Activated CD4-positive, alpha-beta T cell treated with anti-CD3 and anti-CD28 coated beads, Interleukin-2, amount 50 U/mL, for 48 hours (primary cell): ENCODE data around the gene CSGALNACT2.
"Not testable (repeated sequence)": the region's sequence is repeated elsewhere in the genome, so short reads cannot be mapped to it uniquely, and the experiment has no call there.

ENCODE experiments used
- DNase-seq, 2 experiments: peaks; one replicate each; pipeline ENCODE4 v3.0.0-alpha.2; 2020

The CSGALNACT2 gene

DNA sequence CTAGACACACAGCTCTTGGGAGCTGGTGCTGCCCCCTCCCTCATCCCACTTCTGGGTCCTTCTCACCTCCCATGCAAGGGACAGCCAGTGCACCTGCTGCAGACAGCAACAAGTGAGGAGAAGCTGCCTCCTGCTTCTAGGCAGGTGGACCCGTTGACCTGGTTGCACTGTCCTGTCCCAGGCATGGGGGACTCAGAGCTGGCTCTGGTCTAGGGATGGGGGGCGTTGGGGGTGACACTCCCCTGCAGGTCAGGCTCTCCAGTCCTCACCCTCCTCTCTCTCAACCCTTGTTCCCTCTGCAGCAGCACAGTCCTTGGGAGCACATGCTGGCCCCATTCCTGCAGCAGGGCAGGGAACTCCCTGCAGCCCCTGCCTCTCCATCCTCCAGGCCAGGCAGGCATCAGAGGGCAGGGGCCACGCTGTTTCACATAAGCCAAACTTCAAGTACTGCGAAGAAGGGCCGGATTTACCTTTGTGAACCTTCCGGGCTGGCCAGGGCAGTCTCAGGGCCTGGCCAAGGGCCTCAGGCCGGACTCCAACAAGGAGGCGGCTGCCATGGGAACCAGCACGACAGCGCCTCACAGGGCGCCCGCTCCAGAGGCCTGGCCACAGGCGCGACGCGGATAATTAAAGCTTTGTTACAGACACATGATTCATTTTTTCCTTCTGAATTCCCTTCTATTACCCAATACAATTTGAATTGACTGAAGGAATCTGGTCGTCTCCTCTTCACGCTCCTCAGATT is 80.1 kb downstream of the CSGALNACT2 start:
- DNase-seq: no peak

- DNase-seq: no peak
These were observed 80.9 kb downstream of the CSGALNACT2 start for GRCh38 chr10:43218951-43219837.

DNA sequence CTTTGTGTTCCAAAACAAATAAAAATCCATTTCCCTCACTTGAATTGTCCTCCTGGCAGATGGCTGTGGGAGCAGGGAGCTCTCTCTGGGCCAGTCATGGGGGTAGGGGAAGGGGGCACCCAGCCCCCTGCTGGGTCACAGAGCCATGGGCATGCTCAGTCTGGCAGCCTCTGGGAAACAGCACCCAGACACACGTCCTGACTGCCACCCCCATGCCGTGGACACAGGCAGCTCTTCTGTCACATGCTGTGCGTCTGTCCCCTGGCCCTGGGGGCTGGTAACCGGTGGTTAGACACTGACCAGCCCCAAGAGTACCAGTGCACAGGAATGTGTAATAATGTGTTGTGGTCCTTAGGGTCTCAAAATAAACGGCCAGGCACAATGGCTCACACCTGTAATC is 81.6 kb downstream of the CSGALNACT2 start:
- DNase-seq: no peak

DNA sequence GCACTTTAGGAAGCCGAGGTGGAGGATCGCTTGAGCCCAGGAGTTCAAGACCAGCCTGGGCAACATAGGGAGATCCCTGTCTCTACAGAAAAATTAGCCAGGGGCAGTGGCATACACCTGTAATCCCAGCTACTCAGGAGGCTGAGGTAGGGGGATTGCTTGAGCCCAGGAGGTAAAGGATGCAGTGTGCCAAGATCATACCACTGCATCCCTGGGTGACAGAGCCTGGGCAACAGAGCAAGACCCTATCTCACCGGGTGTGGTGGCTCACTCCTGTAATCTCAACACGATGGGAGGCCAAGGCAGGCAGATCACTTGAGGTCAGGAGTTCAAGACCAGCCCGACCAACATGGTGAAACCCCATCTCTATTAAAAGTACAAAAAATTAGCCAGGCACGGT is 82.0 kb downstream of the CSGALNACT2 start:
- not testable (repeated sequence) for DNase-seq

GRCh38 chr10:43220657-43221418 is 82.6 kb downstream of the CSGALNACT2 start:
- no peak for DNase-seq

DNA sequence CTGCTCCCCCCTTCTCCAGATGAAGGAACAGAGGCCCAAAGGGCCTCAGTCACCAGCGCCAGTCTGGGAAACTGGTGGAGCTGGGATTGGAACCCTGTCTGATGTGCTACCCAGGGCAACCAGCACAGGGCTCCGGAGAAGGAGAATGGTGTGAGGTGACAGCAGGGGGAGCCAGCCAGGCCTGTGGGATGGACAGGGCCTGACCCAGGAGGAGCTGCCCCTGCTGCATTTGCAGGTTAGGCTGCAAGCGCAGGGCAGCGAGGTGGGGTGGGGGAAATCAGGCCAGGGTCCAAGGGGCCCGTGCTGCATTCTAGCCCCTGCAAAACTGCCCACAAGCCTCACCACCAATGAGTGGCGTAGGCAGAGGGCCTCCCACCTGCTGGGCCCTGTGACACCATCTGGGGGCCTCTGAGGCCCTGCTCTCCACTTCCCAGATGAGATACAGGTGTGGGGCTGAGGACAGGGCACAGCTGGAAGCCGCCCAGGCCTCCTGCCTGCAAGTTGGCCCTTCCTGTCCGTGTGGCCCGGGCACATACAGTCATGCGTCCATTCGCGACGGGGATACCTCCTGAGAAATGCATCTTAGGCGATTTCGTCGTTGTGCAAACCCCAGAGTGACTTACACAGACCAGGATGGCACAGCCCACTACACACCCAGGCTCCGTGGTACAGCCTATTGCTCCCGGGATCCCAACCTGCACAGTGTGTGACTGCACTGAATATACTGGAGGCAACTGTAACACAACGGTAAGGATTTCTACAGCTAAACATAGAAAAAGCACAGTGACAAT is 83.4 kb downstream of the CSGALNACT2 start:
- no peak for DNase-seq

DNA sequence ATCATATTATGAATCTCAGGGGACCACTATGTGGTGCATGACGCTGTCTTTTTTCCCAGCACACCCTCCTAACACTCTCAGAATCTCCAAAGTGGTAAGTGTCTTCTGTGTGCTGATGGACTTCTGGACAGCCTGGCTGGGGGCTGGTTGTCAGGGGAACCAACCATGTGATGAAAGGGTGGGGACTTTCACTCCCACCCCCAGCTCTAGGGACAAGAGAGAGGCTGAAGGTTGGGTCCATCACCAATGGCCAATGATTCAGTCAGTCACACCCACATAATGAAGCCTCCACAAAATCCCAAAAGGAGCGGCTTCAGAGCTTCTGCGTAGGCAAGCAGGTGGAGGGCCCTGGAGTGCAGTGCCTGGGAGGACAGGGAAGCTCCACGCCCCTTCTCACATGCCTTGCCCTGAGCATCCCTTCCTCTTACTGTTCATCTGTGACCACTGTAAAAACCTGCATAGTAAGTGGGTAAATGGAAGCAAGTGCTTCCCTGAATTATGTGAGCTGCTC is 84.0 kb downstream of the CSGALNACT2 start:
- DNase-seq: no peak

DNA sequence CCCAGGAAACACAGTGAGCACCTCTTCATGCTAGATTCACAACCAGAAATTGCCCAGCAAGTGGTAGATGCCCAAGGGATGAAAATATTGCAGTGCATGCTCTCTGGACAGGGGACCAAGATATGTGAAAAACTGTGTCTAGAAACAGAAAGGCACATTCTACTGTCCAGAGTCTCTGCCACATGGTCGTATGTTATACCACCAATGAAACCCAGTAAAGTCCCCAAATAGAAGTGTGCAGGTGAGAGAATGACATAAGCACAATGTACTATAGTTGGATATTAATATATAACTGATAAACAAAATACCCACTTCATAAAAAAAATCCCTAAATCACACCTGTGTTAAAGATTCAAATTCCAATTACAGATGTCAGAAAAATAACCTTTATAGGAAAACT is 84.8 kb downstream of the CSGALNACT2 start:
- DNase-seq: no peak

GRCh38 chr10:43224321-43224720 is 86.1 kb downstream of the CSGALNACT2 start:
- no peak for DNase-seq

GRCh38 chr10:43225004-43225786 is 87.0 kb downstream of the CSGALNACT2 start:
- DNase-seq: peak in 1 of 2 experiments; percentile 1

DNA sequence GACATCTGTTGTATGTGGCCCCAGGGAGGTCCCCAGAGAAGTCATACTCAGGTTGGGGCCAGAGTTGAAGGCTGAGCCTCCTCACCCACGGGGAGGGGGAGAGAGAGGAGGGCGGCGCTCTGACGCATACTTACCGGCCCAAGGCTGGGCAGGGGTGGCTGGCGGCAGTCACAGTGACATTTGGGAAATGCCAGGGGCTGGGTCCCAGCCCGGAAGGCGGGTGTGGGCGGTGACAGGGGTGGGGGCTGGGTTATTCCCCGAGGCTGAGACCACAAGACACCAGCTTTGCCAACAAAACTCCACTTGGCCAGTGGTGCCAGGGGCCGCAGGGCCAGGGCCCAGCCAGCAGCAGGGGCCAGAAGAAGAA is 87.5 kb downstream of the CSGALNACT2 start:
- peak; percentile 50 to 60 for DNase-seq

DNA sequence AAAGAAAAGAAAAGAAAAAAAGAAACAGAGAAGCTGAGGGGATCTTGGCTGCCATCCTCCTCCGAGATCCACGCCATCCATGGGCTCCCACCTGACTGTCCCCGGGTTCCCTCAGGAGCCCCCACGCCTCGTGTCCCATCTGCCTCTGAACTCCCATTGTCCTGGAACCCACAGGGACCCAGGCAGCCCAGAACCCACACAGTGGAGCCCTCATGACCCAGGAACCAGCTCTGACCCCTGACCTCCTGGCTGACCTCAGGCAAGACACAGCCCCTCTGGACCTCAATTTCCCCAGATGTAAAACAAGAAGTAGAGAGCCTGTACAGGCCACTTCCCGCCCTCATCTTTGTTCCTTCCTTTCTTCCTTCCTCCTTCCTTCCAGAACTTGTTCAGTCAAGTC is 88.2 kb downstream of the CSGALNACT2 start:
- peak in 1 of 2 experiments; percentile 1 for DNase-seq

DNA sequence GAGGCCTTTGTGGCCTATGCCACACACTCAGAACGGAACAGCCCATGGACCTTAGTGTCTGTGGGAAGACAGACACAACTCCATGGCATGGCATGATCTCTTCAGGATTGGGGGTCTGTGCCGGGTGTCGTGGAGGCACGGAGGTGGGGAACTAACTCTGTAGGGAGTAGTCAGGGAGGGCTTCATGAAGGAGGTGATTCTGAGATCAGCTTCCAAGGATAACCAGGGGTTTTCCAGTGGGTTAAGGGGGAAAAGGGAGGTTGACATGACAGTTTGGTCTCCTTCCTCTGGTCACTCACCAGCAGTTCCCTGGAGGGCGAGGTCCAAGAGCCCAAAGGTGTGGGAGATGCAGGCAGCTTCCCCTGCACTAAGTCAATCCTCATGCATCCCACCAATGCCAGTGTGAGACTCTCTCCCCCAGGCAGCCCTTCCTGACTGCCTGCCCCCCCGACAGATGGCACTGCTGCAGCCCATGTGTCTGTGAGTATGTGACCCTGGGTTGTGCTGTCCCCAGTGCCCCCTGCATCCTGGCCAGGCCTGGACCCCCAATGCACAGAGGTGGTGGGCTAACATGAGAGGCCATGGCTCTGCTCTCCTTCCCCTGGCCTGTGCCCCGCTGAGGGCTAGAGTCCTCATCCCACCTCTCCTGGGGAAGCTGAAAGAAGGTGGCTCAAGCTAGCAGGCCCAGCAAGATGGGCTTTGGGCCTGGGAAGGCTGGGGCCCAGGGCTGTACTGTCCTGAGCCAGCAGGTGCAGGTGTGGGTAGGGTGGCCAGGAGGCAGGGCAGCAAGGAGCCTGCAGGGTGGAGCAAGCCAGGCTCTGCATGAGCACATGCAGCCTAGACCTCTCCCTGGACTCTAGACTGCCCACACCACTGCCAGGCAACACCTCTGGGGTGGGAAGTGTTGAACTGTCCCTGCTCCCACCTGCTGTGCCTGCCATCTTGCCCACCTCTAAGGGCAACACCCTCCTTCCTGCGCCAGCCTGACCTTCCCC is 88.9 kb downstream of the CSGALNACT2 start:
- DNase-seq: peak in 1 of 2 experiments; percentile 2

GRCh38 chr10:43227911-43228782 is 89.9 kb downstream of the CSGALNACT2 start:
- no peak for DNase-seq

- no peak for DNase-seq
These were observed 90.5 kb downstream of the CSGALNACT2 start for GRCh38 chr10:43228783-43229207.

DNA sequence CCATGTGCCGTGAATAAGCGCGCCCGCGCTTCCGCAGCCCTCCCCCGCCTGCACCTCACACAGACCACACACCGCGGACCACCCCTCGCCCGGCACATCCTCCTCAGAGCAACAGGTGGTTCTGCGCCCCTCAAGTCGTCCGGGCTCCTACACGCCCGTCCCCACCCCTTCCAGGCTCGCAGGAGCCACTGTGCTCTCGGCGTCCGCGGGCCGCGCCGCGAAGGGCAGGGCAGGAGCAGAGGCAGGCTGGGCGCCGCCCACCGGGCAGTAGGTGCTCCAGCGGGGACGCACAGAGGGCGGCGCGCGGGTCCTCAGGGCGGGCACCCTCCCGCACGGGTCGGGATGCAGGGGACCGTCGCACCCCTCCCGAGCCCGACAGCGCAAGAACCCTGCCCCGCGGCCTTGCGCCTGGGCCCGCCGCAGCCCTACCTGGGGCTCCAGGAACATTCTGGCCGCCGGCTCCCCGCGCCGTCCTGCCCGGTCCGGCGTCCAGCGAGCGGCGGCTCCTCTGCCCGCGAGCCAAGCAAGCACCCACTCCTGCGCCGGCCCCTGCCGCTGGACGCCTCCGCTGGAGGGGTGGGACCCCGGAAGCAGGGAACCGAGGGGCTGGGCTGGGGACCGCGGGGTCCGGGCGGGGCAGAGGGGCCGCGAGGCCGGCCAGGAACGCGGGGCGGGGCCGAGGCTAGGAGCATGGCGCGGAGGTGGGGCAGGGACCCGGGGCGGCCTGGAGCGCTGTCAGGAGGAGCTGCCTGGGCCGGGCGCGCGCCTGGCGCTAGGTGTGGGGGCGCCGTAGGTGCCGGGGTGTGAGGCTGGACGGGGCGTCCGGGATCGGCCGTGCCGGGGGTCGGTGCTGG is 91.2 kb downstream of the CSGALNACT2 start:
- peak; percentile 44 to 47 for DNase-seq

- no peak for DNase-seq
These were observed 92.1 kb downstream of the CSGALNACT2 start for GRCh38 chr10:43230101-43230908.
